Keratinocyte (primary cell): ENCODE results near the gene GRM1. TPM values are rescaled to one million over a fixed set of nuclear protein-coding genes. Genes with fewer than 3 reads are reported as not detected.

ENCODE experiments used
- DNase-seq: peaks from one replicate; pipeline ENCODE4 v3.0.0-alpha.2; 2011; ENCODE audit warnings: low read depth, missing footprints, low spot score
- FAIRE-seq: peaks from 2 replicates; lab custom pipeline; 2011; peaks lifted over from hg19 to GRCh38; lab: Jason Lieb, UNC
- H2AFZ ChIP-seq: 2 replicates; pipeline ENCODE4 v1.6.0; 2012; ENCODE audit warnings: low read length, control low read depth, inconsistent platforms; ENCODE audit not compliant: control insufficient read depth
- H3K27ac ChIP-seq: 2 replicates; pipeline ENCODE4 v1.5.1; 2011; ENCODE audit warnings: low read length; ENCODE audit not compliant: control insufficient read depth, insufficient read depth
- H3K27me3 ChIP-seq: 3 replicates; pipeline ENCODE4 v1.6.0; 2011; ENCODE audit warnings: low read length; ENCODE audit not compliant: control insufficient read depth, insufficient read depth; ENCODE audit errors: extremely low read depth
- H3K36me3 ChIP-seq, 2 experiments: 2 replicates in 1 of 2; 3 replicates in 1 of 2; pipeline ENCODE4 v1.5.1; 2011; ENCODE audit warnings: low read length in 2 of 2, mild to moderate bottlenecking in 1 of 2; ENCODE audit not compliant: control insufficient read depth in 2 of 2, insufficient read depth in 2 of 2; ENCODE audit errors: extremely low read depth in 1 of 2
- H3K4me1 ChIP-seq: 3 replicates; pipeline ENCODE4 v1.5.1; 2011; ENCODE audit warnings: low read length; ENCODE audit not compliant: control insufficient read depth, insufficient read depth; ENCODE audit errors: extremely low read depth
- H3K4me2 ChIP-seq: 3 replicates; pipeline ENCODE4 v1.6.0; 2011; ENCODE audit warnings: low read depth, low read length; ENCODE audit not compliant: control insufficient read depth, insufficient read depth; ENCODE audit errors: extremely low read depth
- H3K4me3 ChIP-seq, 3 experiments: fragments of 200-600 bp in 1 of 3; sonication (generic) in 1 of 3; 2 replicates in 2 of 3; 3 replicates in 1 of 3; pipeline ENCODE4 v1.5.1; 2011 to 2016; ENCODE audit warnings: low read length in 3 of 3, mild to moderate bottlenecking in 3 of 3, control low read depth in 2 of 3, inconsistent platforms in 1 of 3, low read depth in 1 of 3, mixed read lengths in 1 of 3, mixed run types in 1 of 3, moderate library complexity in 1 of 3; ENCODE audit not compliant: control insufficient read depth in 2 of 3, insufficient read depth in 2 of 3; ENCODE audit errors: extremely low read depth in 1 of 3
- H3K79me2 ChIP-seq: 2 replicates; pipeline ENCODE4 v1.6.0; 2012; ENCODE audit warnings: low read length; ENCODE audit not compliant: control insufficient read depth, insufficient read depth
- H3K9ac ChIP-seq: 3 replicates; pipeline ENCODE4 v1.6.0; 2011; ENCODE audit warnings: low read length; ENCODE audit not compliant: control insufficient read depth, insufficient read depth; ENCODE audit errors: extremely low read depth
- H3K9me1 ChIP-seq: 3 replicates; pipeline ENCODE4 v1.6.0; 2011; ENCODE audit warnings: low read length; ENCODE audit not compliant: control insufficient read depth, insufficient read depth; ENCODE audit errors: extremely low read depth
- H3K9me3 ChIP-seq: 2 replicates; pipeline ENCODE4 v1.5.1; 2012; ENCODE audit warnings: low read depth, low read length; ENCODE audit not compliant: control insufficient read depth
- H4K20me1 ChIP-seq: 3 replicates; pipeline ENCODE4 v1.6.0; 2011; ENCODE audit warnings: low read length; ENCODE audit not compliant: control insufficient read depth, insufficient read depth; ENCODE audit errors: extremely low read depth
- CTCF ChIP-seq, 3 experiments: IDR thresholded peaks in 1 of 3; conservative IDR thresholded peaks in 1 of 3; optimal IDR thresholded peaks in 1 of 3; 2 replicates in 2 of 3; 3 replicates in 1 of 3; pipeline versions ENCODE3 to v1.5.1; 2011; ENCODE audit warnings: low read length in 3 of 3, mild to moderate bottlenecking in 3 of 3, moderate library complexity in 2 of 3, control low read depth in 1 of 3, inconsistent platforms in 1 of 3; ENCODE audit not compliant: insufficient read depth in 2 of 3; ENCODE audit errors: extremely low read depth in 1 of 3
- EZH2 ChIP-seq: IDR thresholded peaks from one replicate; pipeline ENCODE4 v1.6.1; 2012; ENCODE audit warnings: inconsistent platforms, mild to moderate bottlenecking, low read length, moderate library complexity
- dilution Hi-C: fragments of 300-500 bp; cut with MboI; formaldehyde crosslinking; loops from one replicate; pipeline ENCODE4 v1.7.0; 2020; ENCODE audit warnings: low sequenced_read_pairs; ENCODE audit not compliant: extremely low pct_ligation_motif_present
- polyA plus RNA-seq, 5 experiments: library from polyadenylated mRNA; depleted of rRNA in 3 of 5; stranded (reverse) in 3 of 5; stranded (forward) in 1 of 5; unstranded in 1 of 5; fragments of >200 nt; gene quantifications; 1 replicate in 1 of 5; 2 replicates in 3 of 5; 3 replicates in 1 of 5; pipeline versions ENCODE4 v1.2.1 to v1.2.3, GENCODE V29; 2011 to 2012; ENCODE audit warnings: missing spikeins in 2 of 5, low read depth in 1 of 5, low replicate concordance in 1 of 5

Gene GRM1
- polyA plus RNA-seq, 1 donor (not counting 4 experiments of a cell fraction or from before 2014, with no cell fraction given), result not detected

- H3K36me3 ChIP-seq, result no peaks in the 10 kb centered on the region
- FAIRE-seq, result no peak
- no peaks in the 10 kb centered on the region for H3K4me1 ChIP-seq
- no peaks in the 10 kb centered on the region for H3K27me3 ChIP-seq
- no peaks in the 10 kb centered on the region for H4K20me1 ChIP-seq
- no peak overlapping the region for H3K27ac ChIP-seq
- no peaks in the 10 kb centered on the region for H3K79me2 ChIP-seq
- H3K9me1 ChIP-seq, result no peaks in the 10 kb centered on the region
- dilution Hi-C loops, result no loop called here
- no peak for TF ChIP-seq CTCF (optimal IDR thresholded peaks at IDR 0.05 in 1 of 3, IDR thresholded peaks at IDR 0.05 in 1 of 3, conservative IDR thresholded peaks at IDR 0.05 in 1 of 3; ENCODE audit: extremely low read depth in 1 of 3, insufficient read depth in 2 of 3, low read length in 3 of 3)
- no peak for TF ChIP-seq EZH2
- no peaks in the 10 kb centered on the region for H3K9me3 ChIP-seq
- H2AFZ ChIP-seq, result no peak overlapping the region
- DNase-seq, result no peak
- H3K4me2 ChIP-seq, result no peak overlapping the region
- H3K9ac ChIP-seq, result no peak overlapping the region
- no peak overlapping the region for H3K4me3 ChIP-seq
Measured at GRCh38 chr6:146189131-146189530, 160.3 kb downstream of the GRM1 start.

GRCh38 chr6:146190581-146190980 lies 161.7 kb downstream of the GRM1 start:
- no peak overlapping the region for H3K4me3 ChIP-seq
- no peaks in the 10 kb centered on the region for H4K20me1 ChIP-seq
- H3K79me2 ChIP-seq, result no peaks in the 10 kb centered on the region
- H3K4me1 ChIP-seq, result no peaks in the 10 kb centered on the region
- DNase-seq, result no peak
- FAIRE-seq, result no peak
- no peaks in the 10 kb centered on the region for H3K9me3 ChIP-seq
- H3K9ac ChIP-seq, result no peak overlapping the region
- dilution Hi-C loops, result no loop called here
- no peak for TF ChIP-seq EZH2
- TF ChIP-seq CTCF (optimal IDR thresholded peaks at IDR 0.05 in 1 of 3, IDR thresholded peaks at IDR 0.05 in 1 of 3, conservative IDR thresholded peaks at IDR 0.05 in 1 of 3; ENCODE audit: extremely low read depth in 1 of 3, insufficient read depth in 2 of 3, low read length in 3 of 3), result no peak
- no peaks in the 10 kb centered on the region for H3K9me1 ChIP-seq
- no peak overlapping the region for H2AFZ ChIP-seq
- H3K27me3 ChIP-seq, result no peaks in the 10 kb centered on the region
- no peak overlapping the region for H3K27ac ChIP-seq
- H3K36me3 ChIP-seq, result no peaks in the 10 kb centered on the region
- no peak overlapping the region for H3K4me2 ChIP-seq
